Keratinocyte (primary cell): ENCODE measurements around the gene NCOA7.
"Not testable (repeated sequence)": the region's sequence is repeated elsewhere in the genome, so short reads cannot be mapped to it uniquely, and the experiment has no call there.

Experiments used
- EZH2 ChIP-seq: IDR thresholded peaks from one replicate; pipeline ENCODE4 v1.6.1; 2012; ENCODE audit warnings: inconsistent platforms, mild to moderate bottlenecking, low read length, moderate library complexity
- TF ChIP-seq, protein P1 (sequence below), 3 experiments: IDR thresholded peaks in 1 of 3; conservative IDR thresholded peaks in 1 of 3; optimal IDR thresholded peaks in 1 of 3; 2 replicates in 2 of 3; 3 replicates in 1 of 3; pipeline versions ENCODE3 to v1.5.1; 2011; ENCODE audit warnings: low read length in 3 of 3, mild to moderate bottlenecking in 3 of 3, moderate library complexity in 2 of 3, control low read depth in 1 of 3, inconsistent platforms in 1 of 3; ENCODE audit not compliant: insufficient read depth in 2 of 3; ENCODE audit errors: extremely low read depth in 1 of 3

- TF ChIP-seq, protein P1, sequence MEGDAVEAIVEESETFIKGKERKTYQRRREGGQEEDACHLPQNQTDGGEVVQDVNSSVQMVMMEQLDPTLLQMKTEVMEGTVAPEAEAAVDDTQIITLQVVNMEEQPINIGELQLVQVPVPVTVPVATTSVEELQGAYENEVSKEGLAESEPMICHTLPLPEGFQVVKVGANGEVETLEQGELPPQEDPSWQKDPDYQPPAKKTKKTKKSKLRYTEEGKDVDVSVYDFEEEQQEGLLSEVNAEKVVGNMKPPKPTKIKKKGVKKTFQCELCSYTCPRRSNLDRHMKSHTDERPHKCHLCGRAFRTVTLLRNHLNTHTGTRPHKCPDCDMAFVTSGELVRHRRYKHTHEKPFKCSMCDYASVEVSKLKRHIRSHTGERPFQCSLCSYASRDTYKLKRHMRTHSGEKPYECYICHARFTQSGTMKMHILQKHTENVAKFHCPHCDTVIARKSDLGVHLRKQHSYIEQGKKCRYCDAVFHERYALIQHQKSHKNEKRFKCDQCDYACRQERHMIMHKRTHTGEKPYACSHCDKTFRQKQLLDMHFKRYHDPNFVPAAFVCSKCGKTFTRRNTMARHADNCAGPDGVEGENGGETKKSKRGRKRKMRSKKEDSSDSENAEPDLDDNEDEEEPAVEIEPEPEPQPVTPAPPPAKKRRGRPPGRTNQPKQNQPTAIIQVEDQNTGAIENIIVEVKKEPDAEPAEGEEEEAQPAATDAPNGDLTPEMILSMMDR (optimal IDR thresholded peaks at IDR 0.05 in 1 of 3, IDR thresholded peaks at IDR 0.05 in 1 of 3, conservative IDR thresholded peaks at IDR 0.05 in 1 of 3; ENCODE audit: extremely low read depth in 1 of 3, insufficient read depth in 2 of 3, low read length in 3 of 3) = not testable (repeated sequence)
- not testable (repeated sequence) for TF ChIP-seq EZH2
Measured at GRCh38 chr6:125804866-125805425, 14.2 kb downstream of the NCOA7 start.
